H9 (cell line): ENCODE data around the gene ISG15. TPM values are rescaled to one million over a fixed set of nuclear protein-coding genes. Genes with fewer than 3 reads are reported as not detected.

Experiments
- DNase-seq: peaks from one replicate; pipeline ENCODE4 v3.0.0-alpha.2; 2017
- H2AFZ ChIP-seq: one replicate; pipeline ENCODE4 v1.6.1; 2013; ENCODE audit warnings: mild to moderate bottlenecking, low read length, control low read depth, moderate library complexity
- H2AK5ac ChIP-seq: 2 replicates; pipeline ENCODE4 v1.6.1; 2013; ENCODE audit warnings: low read length, control low read depth, mixed read lengths; ENCODE audit not compliant: insufficient read length
- H2BK120ac ChIP-seq: one replicate; pipeline ENCODE4 v1.6.1; 2013; ENCODE audit warnings: low read depth, mild to moderate bottlenecking, low read length, control low read depth, inconsistent platforms; ENCODE audit not compliant: poor library complexity, severe bottlenecking
- H2BK12ac ChIP-seq: 2 replicates; pipeline ENCODE4 v1.6.1; 2013; ENCODE audit warnings: low read length, control low read depth, mixed read lengths, low read depth; ENCODE audit not compliant: insufficient read length
- H2BK15ac ChIP-seq: 2 replicates; pipeline ENCODE4 v1.6.1; 2013; ENCODE audit warnings: low read depth, low read length, control low read depth
- H2BK20ac ChIP-seq: one replicate; pipeline ENCODE4 v1.6.1; 2013; ENCODE audit warnings: low read depth, mild to moderate bottlenecking, low read length, control low read depth, inconsistent platforms; ENCODE audit not compliant: poor library complexity, severe bottlenecking
- H2BK5ac ChIP-seq: 2 replicates; pipeline ENCODE4 v1.6.1; 2013; ENCODE audit warnings: low read length, control low read depth, mixed read lengths; ENCODE audit not compliant: insufficient read length
- H3K14ac ChIP-seq: 2 replicates; pipeline ENCODE4 v1.6.1; 2013; ENCODE audit warnings: low read length, control low read depth; ENCODE audit not compliant: insufficient read depth
- H3K18ac ChIP-seq: 2 replicates; pipeline ENCODE4 v1.6.1; 2013; ENCODE audit warnings: low read depth, mild to moderate bottlenecking, mixed read lengths, low read length, control low read depth; ENCODE audit not compliant: insufficient read length
- H3K23ac ChIP-seq: 2 replicates; pipeline ENCODE4 v1.6.1; 2013; ENCODE audit warnings: low read length, control low read depth, mixed read lengths, low read depth; ENCODE audit not compliant: insufficient read length
- H3K23me2 ChIP-seq: 2 replicates; pipeline ENCODE4 v1.6.1; 2013; ENCODE audit warnings: low read depth, mild to moderate bottlenecking, mixed read lengths, low read length, control low read depth; ENCODE audit not compliant: insufficient read length, poor library complexity, severe bottlenecking
- H3K27ac ChIP-seq: 2 replicates; pipeline ENCODE4 v1.5.1; 2013; ENCODE audit warnings: low read length, control low read depth, mixed read lengths, low read depth; ENCODE audit not compliant: insufficient read length
- H3K27me3 ChIP-seq: 2 replicates; pipeline ENCODE4 v1.6.1; 2013; ENCODE audit warnings: low read length, control low read depth, inconsistent platforms; ENCODE audit not compliant: insufficient read depth
- H3K4ac ChIP-seq: 2 replicates; pipeline ENCODE4 v1.6.1; 2013; ENCODE audit warnings: low read depth, mild to moderate bottlenecking, control low read depth, inconsistent platforms, low read length, moderate library complexity
- H3K4me1 ChIP-seq: 2 replicates; pipeline ENCODE4 v1.6.1; 2013; ENCODE audit warnings: low read length, control low read depth, inconsistent platforms; ENCODE audit not compliant: insufficient read depth
- H3K4me2 ChIP-seq: 2 replicates; pipeline ENCODE4 v1.6.1; 2013; ENCODE audit warnings: low read length, control low read depth, mixed read lengths; ENCODE audit not compliant: insufficient read length, insufficient read depth
- H3K56ac ChIP-seq: 2 replicates; pipeline ENCODE4 v1.6.1; 2013; ENCODE audit warnings: low read depth, mild to moderate bottlenecking, mixed read lengths, low read length, control low read depth; ENCODE audit not compliant: insufficient read length
- H3K79me1 ChIP-seq: 2 replicates; pipeline ENCODE4 v1.6.1; 2013; ENCODE audit warnings: low read depth, mild to moderate bottlenecking, moderate library complexity, low read length, control low read depth, inconsistent platforms; ENCODE audit not compliant: insufficient read depth, poor library complexity, severe bottlenecking
- H3K79me2 ChIP-seq: 2 replicates; pipeline ENCODE4 v1.6.1; 2013; ENCODE audit warnings: low read length, control low read depth, inconsistent platforms; ENCODE audit not compliant: insufficient read depth
- H3K9ac ChIP-seq: 2 replicates; pipeline ENCODE4 v1.6.1; 2013; ENCODE audit warnings: low read length, control low read depth, mixed read lengths; ENCODE audit not compliant: insufficient read length; ENCODE audit errors: extremely low read depth
- H3K9me3 ChIP-seq: one replicate; pipeline ENCODE4 v1.6.1; 2013; ENCODE audit warnings: low read depth, low read length, inconsistent platforms; ENCODE audit not compliant: control insufficient read depth
- H3T11ph ChIP-seq: one replicate; pipeline ENCODE4 v1.6.1; 2013; ENCODE audit warnings: mild to moderate bottlenecking, low read length, control low read depth, inconsistent platforms
- H4K20me1 ChIP-seq: one replicate; pipeline ENCODE4 v1.6.1; 2013; ENCODE audit not compliant: control insufficient read depth, insufficient read length, insufficient read depth
- H4K5ac ChIP-seq: 2 replicates; pipeline ENCODE4 v1.6.1; 2013; ENCODE audit warnings: low read depth, mild to moderate bottlenecking, mixed read lengths, low read length, control low read depth; ENCODE audit not compliant: insufficient read length
- H4K8ac ChIP-seq: replicated peaks from 2 replicates; pipeline ENCODE4 v1.6.1; 2013; ENCODE audit warnings: low read length, control low read depth, mixed read lengths, low read depth; ENCODE audit not compliant: insufficient read length
- H4K91ac ChIP-seq: 2 replicates; pipeline ENCODE4 v1.6.1; 2013; ENCODE audit warnings: low read depth, mild to moderate bottlenecking, moderate library complexity, mixed read lengths, low read length, control low read depth; ENCODE audit not compliant: insufficient read length
- H3K27ac Mint-ChIP-seq, 3 experiments: 2 replicates in 2 of 3; 3 replicates in 1 of 3; pipeline ENCODE4 v1.8.0; 2020 to 2021; ENCODE audit warnings: mixed read lengths in 3 of 3, mild to moderate bottlenecking in 1 of 3, moderate library complexity in 1 of 3
- H3K27me3 Mint-ChIP-seq: 2 replicates; pipeline ENCODE4 v1.8.0; 2021; ENCODE audit warnings: low read depth, mild to moderate bottlenecking, moderate library complexity, mixed read lengths
- H3K36me3 Mint-ChIP-seq, 3 experiments: 2 replicates in 2 of 3; 3 replicates in 1 of 3; pipeline ENCODE4 v1.8.0; 2020 to 2021; ENCODE audit warnings: low read depth in 3 of 3, mixed read lengths in 3 of 3; ENCODE audit not compliant: insufficient read depth in 1 of 3
- H3K4me1 Mint-ChIP-seq, 2 experiments: 2 replicates each; pipeline ENCODE4 v1.8.0; 2020; ENCODE audit warnings: mixed read lengths in 2 of 2
- H3K4me3 Mint-ChIP-seq, 2 experiments: 2 replicates in 1 of 2; 3 replicates in 1 of 2; pipeline ENCODE4 v1.8.0; 2020 to 2021; ENCODE audit warnings: mild to moderate bottlenecking in 2 of 2, mixed read lengths in 2 of 2, moderate library complexity in 1 of 2
- H3K9me3 Mint-ChIP-seq, 2 experiments: 2 replicates in 1 of 2; 3 replicates in 1 of 2; pipeline ENCODE4 v1.8.0; 2020; ENCODE audit warnings: mild to moderate bottlenecking in 2 of 2, mixed read lengths in 2 of 2, moderate library complexity in 1 of 2
- CTCF ChIP-seq: fragments of 200-600 bp; sonication (generic); conservative IDR thresholded peaks from 3 replicates; pipeline ENCODE4 v1.8.0; 2021; ENCODE audit warnings: antibody characterized with exemption, mild to moderate bottlenecking
- WGBS: extraction: QIAGEN DNeasy Blood & Tissue Kit; methylation state at CpG from one replicate; pipeline ENCODE4 v1.1.7; 2013; ENCODE audit warnings: missing lambda C conversion rate, low lambda C conversion rate, mixed read lengths; ENCODE audit not compliant: insufficient read length; ENCODE audit errors: extremely low coverage; 5-methylcytosine and 5-hydroxymethylcytosine counted together
- total RNA-seq: library from RNA; stranded (reverse); gene quantifications from 2 replicates; pipeline ENCODE4 v1.2.1, GENCODE V29; 2021

Gene ISG15
- total RNA-seq, 1 experiment from 2014 or later = 39.7 TPM

DNA sequence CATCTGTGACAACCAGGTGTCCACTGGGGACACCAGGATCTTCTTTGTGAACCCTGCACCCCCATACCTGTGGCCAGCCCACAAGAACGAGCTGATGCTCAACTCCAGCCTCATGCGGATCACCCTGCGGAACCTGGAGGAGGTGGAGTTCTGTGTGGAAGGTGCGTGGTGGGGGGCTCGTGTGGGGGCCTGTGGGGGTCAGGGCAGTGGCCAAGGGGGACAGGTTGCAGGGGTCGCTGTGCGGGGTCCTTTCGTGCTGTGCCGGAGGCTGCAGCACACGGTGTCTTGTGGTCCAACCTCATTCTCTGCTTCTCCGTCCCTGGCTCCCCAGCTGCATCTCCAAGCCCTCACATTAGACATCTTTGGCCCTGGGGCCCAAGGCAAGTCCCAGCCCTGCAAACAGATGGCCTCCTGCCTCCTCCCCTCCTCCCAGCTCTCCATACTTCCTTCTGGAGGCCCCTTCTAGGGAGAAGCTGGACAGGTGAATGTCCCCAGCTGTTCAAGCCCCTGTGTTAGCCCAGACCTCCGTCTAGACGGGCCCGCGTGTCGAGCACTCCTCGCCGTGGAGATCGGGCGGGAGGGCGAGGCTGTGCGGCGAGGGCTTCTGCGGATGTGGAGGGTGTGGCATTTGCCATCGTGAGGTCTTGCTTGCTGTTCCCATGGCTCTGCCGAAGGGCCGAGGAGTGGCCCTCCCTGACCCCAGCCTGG is 9.2 kb downstream of the ISG15 start:
- Histone ChIP-seq H2BK12ac (no peak overlapping the region), H3K4me1 (peaks cover 4% of the 10 kb centered on the region; the same call in 1 of the 2 replicates), H4K8ac (no peak overlapping the region), H4K20me1 (peaks cover 3% of the 10 kb centered on the region), H3K27me3 (no peaks in the 10 kb centered on the region), H3K27ac (no peak overlapping the region), H2BK20ac (no peak overlapping the region), H2BK15ac (no peak overlapping the region), H3K4ac (no peak overlapping the region), H3K79me1 (peaks cover 4% of the 10 kb centered on the region), H2AFZ (no peak overlapping the region), H3K23me2 (peaks cover 7% of the 10 kb centered on the region), H3K9me3 (no peaks in the 10 kb centered on the region), H4K5ac (no peak overlapping the region), H3K56ac (no peak overlapping the region), H3K9ac (no peak overlapping the region), H3K4me2 (no peak overlapping the region), H3K23ac (no peak overlapping the region), H3T11ph (no peak overlapping the region), H3K14ac (no peak overlapping the region), H3K18ac (no peak overlapping the region), H2BK120ac (no peak overlapping the region), H2BK5ac (no peak overlapping the region), H2AK5ac (no peak overlapping the region), H4K91ac (no peak overlapping the region), H3K79me2 (peaks cover 2% of the 10 kb centered on the region; the same call in 1 of the 2 replicates)
- peaks cover 27 to 39% of the 10 kb centered on the region in 2 experiments for H3K4me1 Mint-ChIP-seq
- DNase-seq = no peak
- H3K9me3 Mint-ChIP-seq = no peaks in the 10 kb centered on the region; a peak in 1 of 5 replicates
- H3K36me3 Mint-ChIP-seq = peaks cover 3 to 22% (median 16%) of the 10 kb centered on the region in 3 experiments; a peak in 6 of 7 replicates
- peak overlapping the region; percentile 29 to 32; a peak in 3 of 5 replicates for H3K4me3 Mint-ChIP-seq
- peaks cover 6% of the 10 kb centered on the region for H3K27me3 Mint-ChIP-seq
- H3K27ac Mint-ChIP-seq = no peak overlapping the region
- TF ChIP-seq CTCF = no peak
- no CpG with 5 or more reads among the region's 27 CpGs for WGBS
